Neural cell (in vitro differentiated cells): ENCODE measurements around the gene CENPL. TPM values are rescaled to one million over a fixed set of nuclear protein-coding genes. Genes with fewer than 3 reads are reported as not detected.
"Not testable (repeated sequence)": the region's sequence is repeated elsewhere in the genome, so short reads cannot be mapped to it uniquely, and the experiment has no call there.

Experiments used
- H2AFZ ChIP-seq: fragments of 200-600, 300-800 bp; sonication (generic), shearing (Covaris generic); 2 replicates; pipeline ENCODE4 v1.6.0; 2014; ENCODE audit warnings: low read depth, mild to moderate bottlenecking, antibody characterized with exemption, low read length, moderate library complexity
- H3F3A ChIP-seq: fragments of 200-600 bp; shearing (Covaris generic); 2 replicates; pipeline ENCODE4 v1.6.1; 2016; ENCODE audit warnings: mild to moderate bottlenecking, moderate library complexity, mixed read lengths, antibody characterized with exemption, low read length; ENCODE audit not compliant: insufficient read depth, poor library complexity, severe bottlenecking
- H3K27ac ChIP-seq: fragments of 200-600, 300-800 bp; sonication (generic), shearing (Covaris generic); 2 replicates; pipeline ENCODE4 v1.5.1; 2014; ENCODE audit warnings: mild to moderate bottlenecking, low read length, moderate library complexity
- H3K27me3 ChIP-seq: fragments of 300-800, 200-600 bp; sonication (generic), shearing (Covaris generic); 2 replicates; pipeline ENCODE4 v1.6.0; 2014; ENCODE audit warnings: mild to moderate bottlenecking, low read depth, low read length, moderate library complexity; ENCODE audit not compliant: insufficient read depth
- H3K36me3 ChIP-seq: fragments of 300-800, 200-600 bp; sonication (generic), shearing (Covaris generic); 2 replicates; pipeline ENCODE4 v1.5.1; 2014; ENCODE audit warnings: mild to moderate bottlenecking, antibody characterized with exemption, low read length, moderate library complexity; ENCODE audit not compliant: insufficient read depth
- H3K4me2 ChIP-seq: fragments of 300-800, 200-600 bp; sonication (generic), shearing (Covaris generic); 2 replicates; pipeline ENCODE4 v1.6.0; 2014; ENCODE audit warnings: mild to moderate bottlenecking, low read length
- H3K4me3 ChIP-seq: fragments of 300-800, 200-600 bp; sonication (generic), shearing (Covaris generic); 2 replicates; pipeline ENCODE4 v1.5.1; 2014; ENCODE audit warnings: mild to moderate bottlenecking, low read length, moderate library complexity
- H3K79me2 ChIP-seq: fragments of 200-600 bp; shearing (Covaris generic); replicated peaks from 2 replicates; pipeline ENCODE4 v1.6.0; 2014; ENCODE audit warnings: mild to moderate bottlenecking, low read length, moderate library complexity; ENCODE audit not compliant: insufficient read depth
- H3K9ac ChIP-seq: fragments of 300-800, 200-600 bp; sonication (generic), shearing (Covaris generic); 2 replicates; pipeline ENCODE4 v1.6.1; 2016; ENCODE audit warnings: mild to moderate bottlenecking, low read length, mixed read lengths
- H3K9me2 ChIP-seq: fragments of 200-600 bp; shearing (Covaris generic); 2 replicates; pipeline ENCODE4 v1.6.1; 2016; ENCODE audit warnings: mild to moderate bottlenecking, low read length, mixed read lengths; ENCODE audit not compliant: insufficient read depth
- H3K9me3 ChIP-seq: fragments of 200-600, 300-800 bp; sonication (generic), shearing (Covaris generic); 2 replicates; pipeline ENCODE4 v1.6.1; 2016; ENCODE audit warnings: mild to moderate bottlenecking, mixed run types, low read length, moderate library complexity, mixed read lengths
- H4K20me1 ChIP-seq: fragments of 200-600 bp; shearing (Covaris generic); 2 replicates; pipeline ENCODE4 v1.6.1; 2016; ENCODE audit warnings: mild to moderate bottlenecking, mixed run types; ENCODE audit not compliant: insufficient read depth
- CTCF ChIP-seq: fragments of 450-650 bp; IDR thresholded peaks from 2 replicates; pipeline ENCODE4 v1.5.1; 2014; ENCODE audit warnings: antibody characterized with exemption, mild to moderate bottlenecking, moderate library complexity; ENCODE audit not compliant: poor library complexity, severe bottlenecking
- EP300 ChIP-seq: fragments of 450-650 bp; conservative IDR thresholded peaks from 2 replicates; pipeline ENCODE4 v1.6.1; 2014; ENCODE audit warnings: antibody characterized with exemption, mild to moderate bottlenecking, moderate library complexity; ENCODE audit not compliant: poor library complexity, severe bottlenecking
- EZH2 ChIP-seq: fragments of 200-600, 300-800 bp; shearing (Covaris generic), sonication (generic); IDR thresholded peaks from 2 replicates; pipeline ENCODE4 v1.6.1; 2014; ENCODE audit warnings: antibody characterized with exemption, low read length, borderline replicate concordance, mild to moderate bottlenecking; ENCODE audit not compliant: insufficient read depth, poor library complexity, severe bottlenecking
- MXI1 ChIP-seq: fragments of 450-650 bp; conservative IDR thresholded peaks from 2 replicates; pipeline ENCODE4 v1.6.1; 2014; ENCODE audit warnings: antibody characterized with exemption, mild to moderate bottlenecking; ENCODE audit not compliant: poor library complexity, severe bottlenecking
- POLR2AphosphoS5 ChIP-seq: IDR thresholded peaks from 2 replicates; pipeline ENCODE4 v1.6.1; 2012
- RAD21 ChIP-seq: fragments of 450-650 bp; conservative IDR thresholded peaks from 2 replicates; pipeline ENCODE4 v1.6.1; 2014; ENCODE audit warnings: antibody characterized with exemption, mild to moderate bottlenecking, moderate library complexity
- SMC3 ChIP-seq: fragments of 450-650 bp; conservative IDR thresholded peaks from 2 replicates; pipeline ENCODE4 v1.6.1; 2014; ENCODE audit warnings: antibody characterized with exemption, mild to moderate bottlenecking, moderate library complexity; ENCODE audit not compliant: poor library complexity
- TAF1 ChIP-seq: IDR thresholded peaks from 2 replicates; pipeline ENCODE4 v1.6.1; 2012; ENCODE audit warnings: low read depth
- polyA plus RNA-seq: library from polyadenylated mRNA; depleted of rRNA; stranded (reverse); fragments of >200 nt; gene quantifications from 2 replicates; pipeline ENCODE4 v1.2.3, GENCODE V29; 2014
- TF ChIP-seq, protein P1 (sequence below): IDR thresholded peaks from 2 replicates; pipeline ENCODE4 v1.6.1; 2012; ENCODE audit warnings: borderline replicate concordance

CENPL gene
- polyA plus RNA-seq, 1 donor from 2014 or later, result 6.4 TPM

- H3K9me3 ChIP-seq, result no peaks in the 10 kb centered on the region
- no peak for TF ChIP-seq MXI1
- H3K4me3 ChIP-seq, result no peak overlapping the region
- no peak overlapping the region for H3K27ac ChIP-seq
- no peaks in the 10 kb centered on the region for H3K79me2 ChIP-seq
- no peak overlapping the region for H2AFZ ChIP-seq
- H3K27me3 ChIP-seq, result no peaks in the 10 kb centered on the region
- no peaks in the 10 kb centered on the region for H3K36me3 ChIP-seq
- no peak overlapping the region for H3K9ac ChIP-seq
- no peak overlapping the region for H3K4me2 ChIP-seq
- no peaks in the 10 kb centered on the region for H4K20me1 ChIP-seq
- no peaks in the 10 kb centered on the region for H3F3A ChIP-seq
- H3K9me2 ChIP-seq, result no peaks in the 10 kb centered on the region
These were observed 39.7 kb downstream of the CENPL start for GRCh38 chr1:173784997-173785396.

GRCh38 chr1:173779936-173780335 is 44.7 kb downstream of the CENPL start:
- H3K36me3 ChIP-seq, result peaks cover 16% of the 10 kb centered on the region

DNA sequence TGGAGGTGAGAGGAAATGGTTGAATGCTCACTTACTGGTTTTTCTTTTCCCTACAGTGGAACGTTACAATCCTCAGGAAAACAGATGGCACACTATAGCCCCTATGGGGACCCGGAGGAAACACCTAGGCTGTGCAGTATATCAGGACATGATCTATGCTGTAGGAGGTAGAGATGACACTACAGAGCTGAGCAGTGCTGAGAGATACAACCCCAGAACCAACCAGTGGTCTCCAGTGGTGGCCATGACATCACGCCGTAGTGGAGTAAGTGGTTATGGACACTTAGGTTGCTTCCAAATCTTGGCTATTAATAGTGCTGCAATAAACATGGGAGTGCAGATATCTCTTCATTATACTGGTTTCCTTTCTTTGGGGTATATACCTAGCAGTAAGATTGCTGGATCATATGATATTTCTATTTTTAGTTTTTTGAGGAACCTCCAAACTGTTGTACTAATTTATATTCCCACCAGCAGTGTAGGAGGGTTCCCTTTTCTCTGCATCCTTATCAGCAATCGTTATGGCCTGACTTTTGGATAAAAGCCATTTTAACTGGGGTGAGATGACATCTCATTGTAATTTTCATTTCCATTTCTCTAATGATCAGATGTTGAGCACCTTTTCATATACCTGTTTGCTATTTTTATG is 49.0 kb downstream of the CENPL start:
- Histone ChIP-seq H3K79me2 (no peaks in the 10 kb centered on the region), H3K36me3 (peaks cover 17% of the 10 kb centered on the region), H3K27ac (no peak overlapping the region), H3K9me3 (no peaks in the 10 kb centered on the region), H3K4me3 (no peak overlapping the region), H3F3A (no peaks in the 10 kb centered on the region), H3K9ac (no peak overlapping the region), H3K9me2 (no peaks in the 10 kb centered on the region), H2AFZ (no peak overlapping the region), H3K27me3 (no peaks in the 10 kb centered on the region), H3K4me2 (no peak overlapping the region), H4K20me1 (no peaks in the 10 kb centered on the region)
- TF ChIP-seq POLR2AphosphoS5 (no peak), EZH2 (no peak), SMC3 (no peak)

More at GRCh38 chr1:173779936-173780335, 44.7 kb downstream of the CENPL start:
- H3K9ac ChIP-seq, result no peak overlapping the region
- TF ChIP-seq MXI1 (no peak), EP300 (no peak)
- H4K20me1 ChIP-seq, result no peaks in the 10 kb centered on the region
- H3K9me3 ChIP-seq, result no peaks in the 10 kb centered on the region
- no peaks in the 10 kb centered on the region for H3K9me2 ChIP-seq
- H3K4me3 ChIP-seq, result no peak overlapping the region
- H3K27ac ChIP-seq, result no peak overlapping the region
- no peaks in the 10 kb centered on the region for H3K79me2 ChIP-seq
- no peaks in the 10 kb centered on the region for H3K27me3 ChIP-seq
- H3K4me2 ChIP-seq, result no peak overlapping the region
- no peaks in the 10 kb centered on the region for H3F3A ChIP-seq
- no peak overlapping the region for H2AFZ ChIP-seq

- H3F3A ChIP-seq, result no peaks in the 10 kb centered on the region
- TF ChIP-seq EP300 (no peak), SMC3 (no peak), RAD21 (no peak), EZH2 (no peak), POLR2AphosphoS5 (no peak), TAF1 (no peak), CTCF (no peak), MXI1 (no peak)
- TF ChIP-seq, protein P1, sequence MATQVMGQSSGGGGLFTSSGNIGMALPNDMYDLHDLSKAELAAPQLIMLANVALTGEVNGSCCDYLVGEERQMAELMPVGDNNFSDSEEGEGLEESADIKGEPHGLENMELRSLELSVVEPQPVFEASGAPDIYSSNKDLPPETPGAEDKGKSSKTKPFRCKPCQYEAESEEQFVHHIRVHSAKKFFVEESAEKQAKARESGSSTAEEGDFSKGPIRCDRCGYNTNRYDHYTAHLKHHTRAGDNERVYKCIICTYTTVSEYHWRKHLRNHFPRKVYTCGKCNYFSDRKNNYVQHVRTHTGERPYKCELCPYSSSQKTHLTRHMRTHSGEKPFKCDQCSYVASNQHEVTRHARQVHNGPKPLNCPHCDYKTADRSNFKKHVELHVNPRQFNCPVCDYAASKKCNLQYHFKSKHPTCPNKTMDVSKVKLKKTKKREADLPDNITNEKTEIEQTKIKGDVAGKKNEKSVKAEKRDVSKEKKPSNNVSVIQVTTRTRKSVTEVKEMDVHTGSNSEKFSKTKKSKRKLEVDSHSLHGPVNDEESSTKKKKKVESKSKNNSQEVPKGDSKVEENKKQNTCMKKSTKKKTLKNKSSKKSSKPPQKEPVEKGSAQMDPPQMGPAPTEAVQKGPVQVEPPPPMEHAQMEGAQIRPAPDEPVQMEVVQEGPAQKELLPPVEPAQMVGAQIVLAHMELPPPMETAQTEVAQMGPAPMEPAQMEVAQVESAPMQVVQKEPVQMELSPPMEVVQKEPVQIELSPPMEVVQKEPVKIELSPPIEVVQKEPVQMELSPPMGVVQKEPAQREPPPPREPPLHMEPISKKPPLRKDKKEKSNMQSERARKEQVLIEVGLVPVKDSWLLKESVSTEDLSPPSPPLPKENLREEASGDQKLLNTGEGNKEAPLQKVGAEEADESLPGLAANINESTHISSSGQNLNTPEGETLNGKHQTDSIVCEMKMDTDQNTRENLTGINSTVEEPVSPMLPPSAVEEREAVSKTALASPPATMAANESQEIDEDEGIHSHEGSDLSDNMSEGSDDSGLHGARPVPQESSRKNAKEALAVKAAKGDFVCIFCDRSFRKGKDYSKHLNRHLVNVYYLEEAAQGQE, result no peak
- no peaks in the 10 kb centered on the region for H3K9me3 ChIP-seq
- no peak overlapping the region for H3K4me3 ChIP-seq
- H3K36me3 ChIP-seq, result peaks cover 16% of the 10 kb centered on the region
- no peaks in the 10 kb centered on the region for H4K20me1 ChIP-seq
- no peak overlapping the region for H3K27ac ChIP-seq
- H3K9ac ChIP-seq, result no peak overlapping the region
- no peaks in the 10 kb centered on the region for H3K27me3 ChIP-seq
- no peak overlapping the region for H3K4me2 ChIP-seq
- no peaks in the 10 kb centered on the region for H3K9me2 ChIP-seq
- H2AFZ ChIP-seq, result no peak overlapping the region
- no peaks in the 10 kb centered on the region for H3K79me2 ChIP-seq
These were observed 53.1 kb downstream of the CENPL start for GRCh38 chr1:173771560-173771959.

GRCh38 chr1:173770330-173770729 is 54.4 kb downstream of the CENPL start:
- H3K36me3 ChIP-seq, result peaks cover 11% of the 10 kb centered on the region
- not testable (repeated sequence) for H3K27me3 ChIP-seq, H4K20me1 ChIP-seq, H3F3A ChIP-seq, H3K79me2 ChIP-seq, H3K4me3 ChIP-seq, H3K9me3 ChIP-seq, H2AFZ ChIP-seq, H3K27ac ChIP-seq, H3K9ac ChIP-seq, H3K4me2 ChIP-seq, H3K9me2 ChIP-seq
